HCT116 (cell line): ENCODE results near the gene RAPGEF6. TPM values are rescaled to one million over a fixed set of nuclear protein-coding genes. Genes with fewer than 3 reads are reported as not detected.

Experiments used
- ATAC-seq: fragments of 200-7000 bp; cut with Tn5 transposase; 2 replicates; pipeline ENCODE4 v1.9.1; 2020; ENCODE audit warnings: mild to moderate bottlenecking, moderate library complexity
- BruUV-seq: library from RNA; stranded (reverse); fragments of 400-500 nt; replicated peaks from 2 replicates; lab custom pipeline; 2021; lab: Mats Ljungman, UMichigan
- CTCF ChIA-PET: fragments of 300-600 bp; sonication (Branson Sonifier 250); formaldehyde crosslinking; loops from one replicate; lab custom pipeline; 2021; ENCODE audit warnings: antibody characterized with exemption; lab: Charles Lee
- POLR2A ChIA-PET: fragments of 300-600, 350-600 bp; sonication (Branson Sonifier 250); formaldehyde crosslinking; loops from one replicate; lab custom pipeline; 2021; ENCODE audit warnings: antibody characterized with exemption; lab: Charles Lee
- RAD21 ChIA-PET, 2 experiments: fragments of 300-600 bp; sonication (Branson Sonifier 250); formaldehyde crosslinking; loops; one replicate each; lab custom pipeline; 2023; ENCODE audit warnings: low total read pairs in 2 of 2; ENCODE audit not compliant: uncharacterized antibody in 2 of 2, unreplicated experiment in 2 of 2, low non-redundant PET in 1 of 2; lab: Charles Lee
- DNase-seq: peaks from one replicate; pipeline ENCODE4 v3.0.0-alpha.2; 2010; ENCODE audit warnings: low read depth, low spot score
- H2AFZ ChIP-seq: fragments of 200-600 bp; shearing (Covaris generic), sonication (generic); 2 replicates; pipeline ENCODE4 v1.6.1; 2017; ENCODE audit warnings: low read depth, mixed run types, mixed read lengths, antibody characterized with exemption, low read length; ENCODE audit not compliant: poor library complexity, severe bottlenecking
- H3K27ac ChIP-seq: 2 replicates; pipeline ENCODE4 v1.5.1; 2012; ENCODE audit warnings: low read depth, low read length
- H3K27me3 ChIP-seq: fragments of 200-600 bp; sonication (generic); 2 replicates; pipeline ENCODE4 v1.6.1; 2016; ENCODE audit warnings: mixed run types, low read length, mixed read lengths; ENCODE audit not compliant: insufficient read depth
- H3K36me3 ChIP-seq, 2 experiments: fragments of 200-500 bp in 1 of 2; fragments of 200-600 bp in 1 of 2; sonication (Bioruptor generic) in 1 of 2; sonication (generic) in 1 of 2; 2 replicates each; pipeline versions ENCODE4 v1.5.1 to v1.6.1; 2014 to 2016; ENCODE audit warnings: low read length in 2 of 2, inconsistent platforms in 1 of 2, mixed read lengths in 1 of 2, mixed run types in 1 of 2; ENCODE audit not compliant: insufficient read depth in 2 of 2, control insufficient read depth in 1 of 2
- H3K4me1 ChIP-seq, 2 experiments: fragments of 200-600 bp in 1 of 2; sonication (generic) in 1 of 2; 2 replicates each; pipeline versions ENCODE4 v1.5.1 to v1.6.1; 2012 to 2017; ENCODE audit warnings: low read length in 2 of 2, inconsistent platforms in 1 of 2, mild to moderate bottlenecking in 1 of 2, mixed read lengths in 1 of 2, mixed run types in 1 of 2, moderate library complexity in 1 of 2; ENCODE audit not compliant: insufficient read depth in 2 of 2, control insufficient read depth in 1 of 2
- H3K4me2 ChIP-seq: fragments of 200-600 bp; sonication (generic); 2 replicates; pipeline ENCODE4 v1.6.1; 2017; ENCODE audit warnings: mixed run types, low read length, mixed read lengths
- H3K4me3 ChIP-seq, 2 experiments: fragments of 200-600 bp in 1 of 2; sonication (generic) in 1 of 2; replicated peaks in 1 of 2; 2 replicates each; pipeline ENCODE4 v1.5.1; 2011 to 2016; ENCODE audit warnings: low read length in 2 of 2, control low read depth in 1 of 2, low read depth in 1 of 2, mild to moderate bottlenecking in 1 of 2, mixed read lengths in 1 of 2, mixed run types in 1 of 2
- H3K79me2 ChIP-seq: fragments of 200-600 bp; sonication (generic); 2 replicates; pipeline ENCODE4 v1.6.1; 2017; ENCODE audit warnings: mild to moderate bottlenecking, mixed run types, low read length, moderate library complexity, mixed read lengths; ENCODE audit not compliant: insufficient read depth
- H3K9ac ChIP-seq: fragments of 200-600 bp; sonication (generic); 2 replicates; pipeline ENCODE4 v1.6.1; 2016; ENCODE audit warnings: low read length, mixed read lengths
- H3K9me2 ChIP-seq: fragments of 200-600 bp; sonication (generic), shearing (Covaris generic); 2 replicates; pipeline ENCODE4 v1.6.1; 2017; ENCODE audit warnings: mixed run types, mild to moderate bottlenecking, moderate library complexity; ENCODE audit not compliant: insufficient read depth
- H3K9me3 ChIP-seq, 2 experiments: fragments of 200-500 bp in 1 of 2; fragments of 200-600 bp in 1 of 2; sonication (Bioruptor generic) in 1 of 2; sonication (generic) in 1 of 2; 2 replicates each; pipeline ENCODE4 v1.6.1; 2014 to 2017; ENCODE audit warnings: low read length in 2 of 2, mixed read lengths in 2 of 2, inconsistent platforms in 1 of 2, low read depth in 1 of 2, mild to moderate bottlenecking in 1 of 2, mixed run types in 1 of 2, moderate library complexity in 1 of 2; ENCODE audit not compliant: control insufficient read depth in 1 of 2, insufficient read depth in 1 of 2
- H4K20me1 ChIP-seq: fragments of 200-600 bp; sonication (generic), shearing (Covaris generic); 2 replicates; pipeline ENCODE4 v1.6.1; 2017; ENCODE audit warnings: mixed run types, mild to moderate bottlenecking, moderate library complexity; ENCODE audit not compliant: insufficient read depth
- CBX3 ChIP-seq: IDR thresholded peaks from 2 replicates; pipeline ENCODE4 v1.6.1; 2012; ENCODE audit warnings: low read depth
- EGR1 ChIP-seq: IDR thresholded peaks from 2 replicates; pipeline ENCODE4 v1.6.1; 2012; ENCODE audit warnings: low read depth
- EZH2 ChIP-seq: fragments of 200-600 bp; sonication (generic); IDR thresholded peaks from 2 replicates; pipeline ENCODE4 v1.6.1; 2017; ENCODE audit warnings: antibody characterized with exemption, mixed run types
- MAX ChIP-seq: IDR thresholded peaks from 2 replicates; pipeline ENCODE4 v1.6.1; 2012
- POLR2AphosphoS5 ChIP-seq: IDR thresholded peaks from 2 replicates; pipeline ENCODE4 v1.6.1; 2011; ENCODE audit warnings: mild to moderate bottlenecking, low read depth, low read length, moderate library complexity
- SIN3A ChIP-seq: IDR thresholded peaks from 2 replicates; pipeline ENCODE4 v1.6.1; 2012; ENCODE audit warnings: low read depth
- SP1 ChIP-seq: IDR thresholded peaks from 2 replicates; pipeline ENCODE4 v1.6.1; 2012; ENCODE audit warnings: low read depth
- YY1 ChIP-seq: IDR thresholded peaks from 2 replicates; pipeline ENCODE4 v1.6.1; 2011; ENCODE audit warnings: low read length, low read depth, moderate library complexity, mild to moderate bottlenecking; ENCODE audit not compliant: insufficient replicate concordance; ENCODE audit errors: extremely low read depth
- ZFX ChIP-seq: fragments of 450-650 bp; IDR thresholded peaks from 2 replicates; pipeline ENCODE4 v1.6.1; 2017
- ZNF274 ChIP-seq: fragments of 200-500 bp; sonication (Bioruptor generic); IDR thresholded peaks from 2 replicates; pipeline ENCODE4 v1.6.1; 2014; ENCODE audit warnings: mild to moderate bottlenecking, low read depth, low read length, inconsistent platforms
- intact Hi-C: fragments of 100-400 bp; cut with micrococcal nuclease; formaldehyde crosslinking; loops from 2 replicates; pipeline ENCODE4 v1.10.0; 2022
- total RNA-seq: library from RNA; stranded (reverse); gene quantifications from one replicate; pipeline ENCODE4 v1.2.1, GENCODE V29; 2021; ENCODE audit not compliant: unreplicated experiment

Gene RAPGEF6
- total RNA-seq, 1 experiment from 2014 or later: 18.4 TPM

GRCh38 chr5:131654309-131654708, 19.3 kb upstream of the RAPGEF6 start:
- Histone ChIP-seq H3K27ac (no peak overlapping the region), H4K20me1 (no peaks in the 10 kb centered on the region), H3K9me3 (no peaks in the 10 kb centered on the region), H2AFZ (no peak overlapping the region), H3K4me3 (no peak overlapping the region), H3K27me3 (no peaks in the 10 kb centered on the region), H3K79me2 (no peaks in the 10 kb centered on the region)
- no peak for DNase-seq
- BruUV-seq: no TSS peak
- no peak for TF ChIP-seq SIN3A
- TF ChIP-seq, all 23 proteins: peak for 0
- no peak overlapping the region for H3K9ac ChIP-seq
- intact Hi-C loops: no loop called here
- no peaks in the 10 kb centered on the region for H3K9me2 ChIP-seq
- ChIA-PET CTCF (no interaction called here), POLR2A (no interaction called here), RAD21 (no interaction called here)
- ATAC-seq: no peak
- H3K4me1 ChIP-seq: no peaks in the 10 kb centered on the region
- no peaks in the 10 kb centered on the region for H3K36me3 ChIP-seq
- no peak overlapping the region for H3K4me2 ChIP-seq

- RAD21 ChIA-PET: no interaction called here
- H3K27me3 ChIP-seq: no peaks in the 10 kb centered on the region
- H3K79me2 ChIP-seq: no peaks in the 10 kb centered on the region
- BruUV-seq: no TSS peak
- H3K27ac ChIP-seq: no peak overlapping the region
- no peaks in the 10 kb centered on the region for H3K9me2 ChIP-seq
- TF ChIP-seq POLR2AphosphoS5 (no peak), ZFX (no peak), SP1 (no peak), EGR1 (no peak), YY1 (no peak), EZH2 (no peak), MAX (no peak), ZNF274 (no peak), CBX3 (no peak)
- no peaks in the 10 kb centered on the region for H3K9me3 ChIP-seq
- DNase-seq (no peak), ATAC-seq (no peak)
- no peak overlapping the region for H3K4me3 ChIP-seq
- POLR2A ChIA-PET: no interaction called here
- H3K36me3 ChIP-seq: no peaks in the 10 kb centered on the region
- no peaks in the 10 kb centered on the region for H4K20me1 ChIP-seq
- CTCF ChIA-PET: no interaction called here
- H3K9ac ChIP-seq: no peak overlapping the region
- H3K4me1 ChIP-seq: no peaks in the 10 kb centered on the region
- H3K4me2 ChIP-seq: no peak overlapping the region
- H2AFZ ChIP-seq: no peak overlapping the region
- intact Hi-C loops: no loop called here
Measured at GRCh38 chr5:131649161-131649560, 14.1 kb upstream of the RAPGEF6 start.
